ENCODE measurements around the gene BLOC1S1.

GRCh38 chr12:55748230-55748993, 32.6 kb downstream of the BLOC1S1 start:
- TF ChIP-seq CTCF (optimal IDR thresholded peaks at IDR 0.05 in 1 of 3, IDR thresholded peaks at IDR 0.05 in 1 of 3, conservative IDR thresholded peaks at IDR 0.05 in 1 of 3; ENCODE audit: extremely low read depth in 1 of 3, insufficient read depth in 2 of 3, low read length in 3 of 3) (no peak), EZH2 (IDR thresholded peaks at IDR 0.05; ENCODE audit: low read length) (no peak)

Measured in keratinocyte (primary cell).